Neuronal stem cell (in vitro differentiated cells): ENCODE data around the gene GPRIN1. TPM values are rescaled to one million over a fixed set of nuclear protein-coding genes. Genes with fewer than 3 reads are reported as not detected.
A peak's percentile ranks its signal among the peaks of the same experiment; 100 is the strongest.

Experiments used
- DNase-seq: peaks from one replicate; pipeline ENCODE4 v3.0.0-alpha.2; 2013; ENCODE audit warnings: low spot score
- H2AFZ ChIP-seq: one replicate; pipeline ENCODE4 v1.6.1; 2013; ENCODE audit warnings: mild to moderate bottlenecking, low read length, inconsistent platforms
- H2AK5ac ChIP-seq: 2 replicates; pipeline ENCODE4 v1.6.1; 2013; ENCODE audit warnings: low read depth, mild to moderate bottlenecking, inconsistent platforms, low read length, moderate library complexity, mixed read lengths
- H2BK120ac ChIP-seq: 2 replicates; pipeline ENCODE4 v1.6.1; 2013; ENCODE audit warnings: low read depth, mild to moderate bottlenecking, inconsistent platforms, low read length, moderate library complexity, mixed read lengths
- H2BK12ac ChIP-seq: one replicate; pipeline ENCODE4 v1.6.1; 2013; ENCODE audit warnings: low read length, inconsistent platforms
- H2BK15ac ChIP-seq: 2 replicates; pipeline ENCODE4 v1.6.1; 2013; ENCODE audit warnings: mild to moderate bottlenecking, low read length, inconsistent platforms, mixed read lengths
- H2BK5ac ChIP-seq: one replicate; pipeline ENCODE4 v1.6.1; 2013; ENCODE audit warnings: inconsistent platforms, mild to moderate bottlenecking, low read length, moderate library complexity
- H3K14ac ChIP-seq: one replicate; pipeline ENCODE4 v1.6.1; 2013; ENCODE audit warnings: low read length, inconsistent platforms
- H3K18ac ChIP-seq: 2 replicates; pipeline ENCODE4 v1.6.1; 2013; ENCODE audit warnings: low read length, inconsistent platforms
- H3K23ac ChIP-seq: 2 replicates; pipeline ENCODE4 v1.6.1; 2013; ENCODE audit warnings: low read depth, mild to moderate bottlenecking, mixed read lengths, low read length, inconsistent platforms; ENCODE audit not compliant: poor library complexity
- H3K27ac ChIP-seq: replicated peaks from 3 replicates; pipeline ENCODE4 v1.5.1; 2013; ENCODE audit warnings: low read length, inconsistent platforms
- H3K27me3 ChIP-seq, 3 experiments: 2 replicates each; pipeline ENCODE4 v1.6.1; 2013; ENCODE audit warnings: low read length in 3 of 3, mild to moderate bottlenecking in 2 of 3, inconsistent platforms in 1 of 3, low read depth in 1 of 3, mixed read lengths in 1 of 3, moderate library complexity in 1 of 3; ENCODE audit not compliant: control insufficient read depth in 3 of 3, insufficient read depth in 3 of 3
- H3K36me3 ChIP-seq, 2 donors: replicated peaks in 1 of 2; 2 replicates each; pipeline ENCODE4 v1.6.1; 2013; ENCODE audit warnings: low read length in 2 of 2; ENCODE audit not compliant: control insufficient read depth in 2 of 2, insufficient read depth in 2 of 2
- H3K4ac ChIP-seq: 2 replicates; pipeline ENCODE4 v1.6.1; 2013; ENCODE audit warnings: inconsistent platforms, mild to moderate bottlenecking, low read length, moderate library complexity
- H3K4me1 ChIP-seq, 2 donors: 1 replicate in 1 of 2; 2 replicates in 1 of 2; pipeline ENCODE4 v1.6.1; 2013; ENCODE audit warnings: low read length in 2 of 2, low read depth in 1 of 2; ENCODE audit not compliant: control insufficient read depth in 2 of 2, insufficient read depth in 1 of 2
- H3K4me2 ChIP-seq: one replicate; pipeline ENCODE4 v1.6.1; 2013; ENCODE audit warnings: mild to moderate bottlenecking, low read length, inconsistent platforms; ENCODE audit not compliant: insufficient read depth, poor library complexity, severe bottlenecking
- H3K4me3 ChIP-seq, 2 donors: 2 replicates each; pipeline ENCODE4 v1.5.1; 2013; ENCODE audit warnings: low read length in 2 of 2, mild to moderate bottlenecking in 2 of 2, inconsistent platforms in 1 of 2, moderate library complexity in 1 of 2
- H3K79me1 ChIP-seq: one replicate; pipeline ENCODE4 v1.6.1; 2013; ENCODE audit warnings: low read depth, mild to moderate bottlenecking, inconsistent platforms, low read length, moderate library complexity
- H3K9ac ChIP-seq: one replicate; pipeline ENCODE4 v1.6.1; 2013; ENCODE audit warnings: mild to moderate bottlenecking, low read depth, low read length, inconsistent platforms; ENCODE audit not compliant: poor library complexity
- H3K9me3 ChIP-seq, 2 donors: replicated peaks in 1 of 2; 2 replicates each; pipeline versions ENCODE3 to v1.6.1; 2013; ENCODE audit warnings: low read length in 2 of 2, mild to moderate bottlenecking in 2 of 2, inconsistent platforms in 1 of 2, low read depth in 1 of 2, mixed read lengths in 1 of 2, moderate library complexity in 1 of 2; ENCODE audit not compliant: control insufficient read depth in 2 of 2, insufficient read depth in 1 of 2
- H4K8ac ChIP-seq: one replicate; pipeline ENCODE4 v1.6.1; 2013; ENCODE audit warnings: low read depth, mild to moderate bottlenecking, inconsistent platforms, low read length, moderate library complexity
- H4K91ac ChIP-seq: one replicate; pipeline ENCODE4 v1.6.1; 2013; ENCODE audit warnings: low read length, low read depth, mild to moderate bottlenecking, inconsistent platforms; ENCODE audit not compliant: poor library complexity
- WGBS, 2 donors: extraction: QIAGEN DNeasy Blood & Tissue Kit; methylation state at CpG; one replicate each; pipeline ENCODE4 v1.1.7; 2013; ENCODE audit warnings: missing lambda C conversion rate in 2 of 2, mixed read lengths in 1 of 2; ENCODE audit not compliant: insufficient read length in 2 of 2, insufficient replicate concordance in 1 of 2; ENCODE audit errors: extremely low coverage in 2 of 2; 5-methylcytosine and 5-hydroxymethylcytosine counted together
- small RNA-seq: library from polyadenylated mRNA; stranded (forward); fragments of <200 nt; extraction: miRNeasy Mini kit (QIAGEN cat#:217004); gene quantifications from one replicate; pipeline ENCODE3, GENCODE V24; 2013; ENCODE audit not compliant: insufficient read depth

GPRIN1 gene

GRCh38 chr5:176549871-176550270 is 60.1 kb downstream of the GPRIN1 start:
- no peak overlapping the region for H3K4me3 ChIP-seq
- H2AK5ac ChIP-seq: peak overlapping the region; percentile 47
- DNase-seq: no peak
- no peak overlapping the region for H4K91ac ChIP-seq
- no peak overlapping the region for H3K4ac ChIP-seq
- H3K79me1 ChIP-seq: peaks cover 2% of the 10 kb centered on the region
- no peak overlapping the region for H3K9ac ChIP-seq
- no peak overlapping the region for H3K4me2 ChIP-seq
- no peak overlapping the region for H2BK5ac ChIP-seq
- WGBS, 2 donors: no CpG with 5 or more reads among the region's 7 CpGs
- peak overlapping the region; percentile 36 for H3K18ac ChIP-seq
- peaks cover 0 to 33% (median 8%) of the 10 kb centered on the region in 3 experiments for H3K27me3 ChIP-seq
- no peak overlapping the region for H3K27ac ChIP-seq
- H3K14ac ChIP-seq: peak overlapping the region; percentile 17
- peak overlapping the region; percentile 52 for H2BK12ac ChIP-seq
- no peak overlapping the region for H2BK15ac ChIP-seq
- H2BK120ac ChIP-seq: peak overlapping the region; percentile 42
- no peak overlapping the region for H3K23ac ChIP-seq
- peaks cover 5 to 7% of the 10 kb centered on the region in 2 donors for H3K4me1 ChIP-seq
- H3K9me3 ChIP-seq: no peaks in the 10 kb centered on the region
- no peaks in the 10 kb centered on the region for H3K36me3 ChIP-seq
- H2AFZ ChIP-seq: no peak overlapping the region
- H4K8ac ChIP-seq: no peak overlapping the region

- Histone ChIP-seq H3K23ac (no peak within 1 kb of the TSS), H3K36me3 (no peaks in the 10 kb centered on the region), H4K91ac (peak within 1 kb of the TSS; percentile 79), H2BK12ac (peak within 1 kb of the TSS; percentile 52), H3K14ac (peak within 1 kb of the TSS; percentile 63), H2BK5ac (no peak within 1 kb of the TSS), H2AFZ (no peak within 1 kb of the TSS), H3K27ac (no peak within 1 kb of the TSS), H3K4me3 (no peak within 1 kb of the TSS), H3K4ac (no peak within 1 kb of the TSS), H3K79me1 (peaks cover 2% of the 10 kb centered on the region), H3K27me3 (peaks cover 4 to 33% (median 15%) of the 10 kb centered on the region in 3 experiments), H3K4me2 (no peak within 1 kb of the TSS), H2BK120ac (peak within 1 kb of the TSS; percentile 42), H3K9me3 (no peaks in the 10 kb centered on the region), H4K8ac (no peak within 1 kb of the TSS), H2AK5ac (peak within 1 kb of the TSS; percentile 47), H3K18ac (peak within 1 kb of the TSS; percentile 78), H3K4me1 (peaks cover 4% of the 10 kb centered on the region in 2 donors), H3K9ac (peak within 1 kb of the TSS; percentile 70), H2BK15ac (peak within 1 kb of the TSS; percentile 92)
- no peak for DNase-seq
- no CpG with 5 or more reads among the region's 18 CpGs for WGBS, 2 donors
Measured at GRCh38 chr5:176548967-176549444, 61.0 kb downstream of the GPRIN1 start, which contains the start of gene CDHR2. Gene CDHR2 (plus strand): TSS chr5:176549342. CDS start chr5:176565353, 16,011 bp downstream.

- Histone ChIP-seq H2BK15ac (no peak overlapping the region), H2AK5ac (no peak overlapping the region), H3K27ac (no peak overlapping the region), H2BK5ac (no peak overlapping the region), H3K4me3 (no peak overlapping the region), H3K79me1 (peaks cover 2% of the 10 kb centered on the region), H2BK120ac (no peak overlapping the region), H2BK12ac (no peak overlapping the region), H3K4me1 (peaks cover 2 to 9% of the 10 kb centered on the region in 2 donors), H3K14ac (no peak overlapping the region), H4K8ac (no peak overlapping the region), H3K4ac (no peak overlapping the region), H3K27me3 (peaks cover 4 to 24% (median 23%) of the 10 kb centered on the region in 3 experiments), H2AFZ (no peak overlapping the region), H3K9ac (no peak overlapping the region), H3K36me3 (no peaks in the 10 kb centered on the region), H3K4me2 (no peak overlapping the region), H3K18ac (no peak overlapping the region), H3K9me3 (no peaks in the 10 kb centered on the region), H4K91ac (no peak overlapping the region), H3K23ac (no peak overlapping the region)
- no CpG with 5 or more reads among the region's 8 CpGs for WGBS, 2 donors
- no peak for DNase-seq
Measured at GRCh38 chr5:176547802-176548201, 62.2 kb downstream of the GPRIN1 start.

Small RNA genes lying within 50 kb of the gene (small RNA-seq; reads per million reads assigned to genes)
- gene MIR4281: not detected
- gene RF00019: not detected
- gene RN7SL684P: not detected
